ENCODE results near the gene ADGRV1.

Gene ADGRV1

GRCh38 chr5:90689064-90689463 is 130.5 kb downstream of the ADGRV1 start:
- TF ChIP-seq JUND (IDR thresholded peaks at IDR 0.05; ENCODE audit: low read depth), result no peak
- DNase-seq (ENCODE audit: low read depth in 1 of 2, low spot score in 1 of 2), result no peak
- in situ Hi-C loops (cut with HindIII; ENCODE audit: low pct_unique_long_range_greater_than_20kb, low sequenced_read_pairs), result no loop called here

DNA sequence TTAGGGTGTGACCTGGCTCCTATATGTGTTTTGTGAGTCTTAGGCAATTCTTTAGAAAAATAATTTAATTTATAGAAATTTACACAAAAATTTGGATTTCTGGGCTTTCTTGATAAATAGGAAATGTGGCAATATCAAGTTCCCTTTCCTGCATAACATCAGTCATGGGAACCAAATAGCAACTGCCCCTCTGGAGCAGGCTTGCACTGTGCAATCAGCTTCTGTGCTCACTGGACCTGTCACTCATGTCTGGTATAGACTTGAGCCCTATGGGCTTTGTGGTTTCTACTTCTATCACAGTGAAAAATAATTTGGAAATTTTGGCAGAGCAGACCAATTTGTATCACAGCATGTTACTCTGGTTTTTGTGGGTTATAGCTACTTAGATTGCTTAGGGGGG is 131.7 kb downstream of the ADGRV1 start:
- no peak for TF ChIP-seq JUND (IDR thresholded peaks at IDR 0.05; ENCODE audit: low read depth)
- no peak for DNase-seq (ENCODE audit: low read depth in 1 of 2, low spot score in 1 of 2)
- in situ Hi-C loops (cut with HindIII; ENCODE audit: low pct_unique_long_range_greater_than_20kb, low sequenced_read_pairs), result no loop called here

GRCh38 chr5:90691533-90691932 is 132.9 kb downstream of the ADGRV1 start:
- TF ChIP-seq JUND (IDR thresholded peaks at IDR 0.05; ENCODE audit: low read depth), result no peak
- no peak for DNase-seq (ENCODE audit: low read depth in 1 of 2, low spot score in 1 of 2)
- in situ Hi-C loops (cut with HindIII; ENCODE audit: low pct_unique_long_range_greater_than_20kb, low sequenced_read_pairs), result no loop called here

- in situ Hi-C loops (cut with HindIII; ENCODE audit: low pct_unique_long_range_greater_than_20kb, low sequenced_read_pairs), result no loop called here
- DNase-seq (ENCODE audit: low read depth in 1 of 2, low spot score in 1 of 2), result no peak
- no peak for TF ChIP-seq JUND (IDR thresholded peaks at IDR 0.05; ENCODE audit: low read depth)
These were observed 137.6 kb downstream of the ADGRV1 start for GRCh38 chr5:90696153-90696552.

- no peak for TF ChIP-seq JUND (IDR thresholded peaks at IDR 0.05; ENCODE audit: low read depth)
- in situ Hi-C loops (cut with HindIII; ENCODE audit: low pct_unique_long_range_greater_than_20kb, low sequenced_read_pairs), result no loop called here
- DNase-seq (ENCODE audit: low read depth in 1 of 2, low spot score in 1 of 2), result no peak
These were observed 141.7 kb downstream of the ADGRV1 start for GRCh38 chr5:90700299-90700698.

DNA sequence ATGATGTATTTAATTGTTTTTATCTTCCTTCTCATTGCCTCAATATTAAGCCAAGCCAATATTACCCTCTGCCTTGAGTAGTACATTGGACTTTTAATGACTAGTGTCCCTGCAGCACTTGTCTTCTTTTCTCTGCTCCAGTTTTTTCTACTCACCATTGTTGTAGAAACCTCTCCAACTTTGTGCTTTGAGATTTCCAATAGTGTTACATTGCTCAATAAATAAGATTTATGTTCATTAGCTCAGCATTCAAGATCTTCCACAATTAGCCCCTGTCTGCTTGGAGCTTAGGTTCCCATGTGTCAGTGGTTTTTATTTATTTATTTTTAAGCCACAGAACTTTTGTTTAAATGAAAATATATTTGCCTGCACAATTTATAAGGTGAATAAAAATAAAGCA is 145.3 kb downstream of the ADGRV1 start:
- no peak for TF ChIP-seq JUND (IDR thresholded peaks at IDR 0.05; ENCODE audit: low read depth)
- in situ Hi-C loops (cut with HindIII; ENCODE audit: low pct_unique_long_range_greater_than_20kb, low sequenced_read_pairs), result no loop called here
- DNase-seq (ENCODE audit: low read depth in 1 of 2, low spot score in 1 of 2), result no peak

- no peak for DNase-seq (ENCODE audit: low read depth in 1 of 2, low spot score in 1 of 2)
- in situ Hi-C loops (cut with HindIII; ENCODE audit: low pct_unique_long_range_greater_than_20kb, low sequenced_read_pairs), result no loop called here
- TF ChIP-seq JUND (IDR thresholded peaks at IDR 0.05; ENCODE audit: low read depth), result no peak
These were observed 149.1 kb downstream of the ADGRV1 start for GRCh38 chr5:90707698-90708097.

- in situ Hi-C loops (cut with HindIII; ENCODE audit: low pct_unique_long_range_greater_than_20kb, low sequenced_read_pairs), result no loop called here
- peak; percentile 55 to 72 for DNase-seq (ENCODE audit: low read depth in 1 of 2, low spot score in 1 of 2)
- TF ChIP-seq JUND (IDR thresholded peaks at IDR 0.05; ENCODE audit: low read depth), result no peak
These were observed 150.9 kb downstream of the ADGRV1 start for GRCh38 chr5:90709323-90710155.

- no peak for DNase-seq (ENCODE audit: low read depth in 1 of 2, low spot score in 1 of 2)
- in situ Hi-C loops (cut with HindIII; ENCODE audit: low pct_unique_long_range_greater_than_20kb, low sequenced_read_pairs), result no loop called here
- TF ChIP-seq JUND (IDR thresholded peaks at IDR 0.05; ENCODE audit: low read depth), result no peak
These were observed 159.8 kb downstream of the ADGRV1 start for GRCh38 chr5:90718387-90718786.

DNA sequence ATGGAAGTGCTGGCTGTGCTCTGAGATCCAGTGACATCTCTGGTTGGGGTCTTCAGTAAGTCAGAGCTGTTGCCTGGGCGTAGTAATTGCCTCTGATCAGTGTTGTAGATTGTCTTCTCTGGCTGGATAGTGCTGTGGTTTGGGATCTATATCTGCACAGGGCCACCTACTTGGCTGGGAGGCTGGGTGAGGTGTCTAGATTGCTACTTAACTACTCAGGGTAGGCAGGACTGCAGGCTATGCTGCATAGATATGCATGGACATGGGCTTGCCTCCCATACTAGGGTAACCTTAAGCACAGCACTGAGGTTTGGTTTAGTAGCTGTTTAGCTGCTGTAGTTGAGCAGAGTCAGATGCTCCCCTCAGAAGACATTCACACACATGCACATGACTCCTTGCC is 181.0 kb downstream of the ADGRV1 start:
- no peak for TF ChIP-seq JUND (IDR thresholded peaks at IDR 0.05; ENCODE audit: low read depth)
- in situ Hi-C loops (cut with HindIII; ENCODE audit: low pct_unique_long_range_greater_than_20kb, low sequenced_read_pairs), result no loop called here
- no peak for DNase-seq (ENCODE audit: low read depth in 1 of 2, low spot score in 1 of 2)

GRCh38 chr5:90740244-90740799 is 181.7 kb downstream of the ADGRV1 start:
- DNase-seq (ENCODE audit: low read depth in 1 of 2, low spot score in 1 of 2), result no peak
- TF ChIP-seq JUND (IDR thresholded peaks at IDR 0.05; ENCODE audit: low read depth), result no peak
- in situ Hi-C loops (cut with HindIII; ENCODE audit: low pct_unique_long_range_greater_than_20kb, low sequenced_read_pairs), result no loop called here

DNA sequence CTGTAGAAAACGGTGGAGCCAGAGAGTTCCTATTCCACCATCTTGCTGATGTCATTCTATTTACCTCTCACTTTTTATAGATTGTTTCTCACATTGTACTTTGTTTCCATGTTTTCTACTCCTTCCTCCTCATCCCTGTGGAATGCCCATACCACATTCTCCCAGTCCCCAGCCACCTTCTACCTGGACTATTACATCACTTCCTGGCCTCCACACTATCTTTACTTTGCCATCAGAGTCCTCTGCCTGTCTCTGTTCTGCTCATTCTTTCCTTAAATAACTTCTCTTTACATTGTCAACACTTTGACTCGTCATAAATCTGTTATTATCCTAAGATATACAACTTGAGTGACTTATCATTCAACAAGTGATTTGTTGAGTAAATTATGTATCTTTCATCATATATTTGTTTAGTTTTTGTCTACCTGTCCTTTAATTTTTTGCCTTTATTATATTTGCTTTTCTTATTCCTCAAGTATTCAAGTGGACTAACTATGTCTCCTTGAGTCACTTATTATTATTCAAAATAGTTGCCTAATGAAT is 182.5 kb downstream of the ADGRV1 start:
- in situ Hi-C loops (cut with HindIII; ENCODE audit: low pct_unique_long_range_greater_than_20kb, low sequenced_read_pairs), result no loop called here
- TF ChIP-seq JUND (IDR thresholded peaks at IDR 0.05; ENCODE audit: low read depth), result no peak
- no peak for DNase-seq (ENCODE audit: low read depth in 1 of 2, low spot score in 1 of 2)

- DNase-seq (ENCODE audit: low read depth in 1 of 2, low spot score in 1 of 2), result no peak
- TF ChIP-seq JUND (IDR thresholded peaks at IDR 0.05; ENCODE audit: low read depth), result no peak
- in situ Hi-C loops (cut with HindIII; ENCODE audit: low pct_unique_long_range_greater_than_20kb, low sequenced_read_pairs), result no loop called here
These were observed 187.5 kb downstream of the ADGRV1 start for GRCh38 chr5:90746119-90746518.
